NAMALWA (cell line): ENCODE measurements around the gene HTR4.
"Not testable (repeated sequence)": the region's sequence is repeated elsewhere in the genome, so short reads cannot be mapped to it uniquely, and the experiment has no call there.

Experiments
- DNase-seq: peaks from one replicate; pipeline ENCODE4 v3.0.0-alpha.2; 2015; ENCODE audit warnings: low spot score

HTR4 gene

GRCh38 chr5:148653836-148654781 is at the start of gene HTR4:
Gene HTR4 (minus strand): TSS chr5:148654527. CDS start chr5:148637014, 17,513 bp downstream.
- no peak for DNase-seq

- DNase-seq: no peak
These were observed 47.8 kb upstream of the HTR4 start for GRCh38 chr5:148702019-148702596.

GRCh38 chr5:148699028-148699427 is 44.7 kb upstream of the HTR4 start:
- DNase-seq: no peak

- no peak for DNase-seq
These were observed 43.5 kb upstream of the HTR4 start for GRCh38 chr5:148697809-148698196.

GRCh38 chr5:148697180-148697808 is 43.0 kb upstream of the HTR4 start:
- no peak for DNase-seq

GRCh38 chr5:148696187-148697036 is 42.1 kb upstream of the HTR4 start:
- no peak for DNase-seq

GRCh38 chr5:148690945-148691344 is 36.6 kb upstream of the HTR4 start:
- no peak for DNase-seq

- DNase-seq: no peak
These were observed 34.5 kb upstream of the HTR4 start for GRCh38 chr5:148688787-148689186.

- no peak for DNase-seq
These were observed 33.5 kb upstream of the HTR4 start for GRCh38 chr5:148687871-148688270.

GRCh38 chr5:148687427-148687826 is 33.1 kb upstream of the HTR4 start:
- DNase-seq: peak; percentile 70

- DNase-seq: no peak
These were observed 32.3 kb upstream of the HTR4 start for GRCh38 chr5:148686660-148687059.

- no peak for DNase-seq
These were observed 31.3 kb upstream of the HTR4 start for GRCh38 chr5:148685520-148686134.

GRCh38 chr5:148684528-148684927 is 30.2 kb upstream of the HTR4 start:
- no peak for DNase-seq

GRCh38 chr5:148683651-148684050 is 29.3 kb upstream of the HTR4 start:
- no peak for DNase-seq

GRCh38 chr5:148682058-148683026 is 28.0 kb upstream of the HTR4 start:
- DNase-seq: no peak

GRCh38 chr5:148681157-148682057 is 27.1 kb upstream of the HTR4 start:
- DNase-seq: no peak

GRCh38 chr5:148673704-148674103 is 19.4 kb upstream of the HTR4 start:
- DNase-seq: not testable (repeated sequence)

GRCh38 chr5:148666353-148666752 is 12.0 kb upstream of the HTR4 start:
- DNase-seq: no peak

- DNase-seq: no peak
These were observed 11.1 kb upstream of the HTR4 start for GRCh38 chr5:148665431-148665830.
